Karpas-422 (cell line): ENCODE measurements around the gene AUP1. TPM values are rescaled to one million over a fixed set of nuclear protein-coding genes. Genes with fewer than 3 reads are reported as not detected.

ENCODE experiments used
- DNase-seq: peaks from one replicate; pipeline ENCODE4 v3.0.0-alpha.2; 2015
- H2AFZ ChIP-seq: fragments of 200-600 bp; sonication (generic); 2 replicates; pipeline ENCODE4 v1.6.1; 2014; ENCODE audit warnings: antibody characterized with exemption, low read length, mixed read lengths
- H3K27ac ChIP-seq: fragments of 200-600 bp; sonication (generic); 2 replicates; pipeline ENCODE4 v1.5.1; 2014; ENCODE audit warnings: mild to moderate bottlenecking, low read length, moderate library complexity
- H3K27me3 ChIP-seq: fragments of 200-600 bp; sonication (generic); 2 replicates; pipeline ENCODE4 v1.6.1; 2014; ENCODE audit warnings: low read length, mixed read lengths
- H3K36me3 ChIP-seq: fragments of 200-600 bp; sonication (generic); 2 replicates; pipeline ENCODE4 v1.6.1; 2014; ENCODE audit warnings: low read length, mixed read lengths; ENCODE audit not compliant: insufficient read depth
- H3K4me1 ChIP-seq: fragments of 200-600 bp; sonication (generic); 2 replicates; pipeline ENCODE4 v1.6.1; 2014; ENCODE audit warnings: mild to moderate bottlenecking, low read length, mixed read lengths
- H3K4me2 ChIP-seq: fragments of 200-600 bp; sonication (generic); 2 replicates; pipeline ENCODE4 v1.6.1; 2014; ENCODE audit warnings: low read length, low read depth, mild to moderate bottlenecking; ENCODE audit not compliant: poor library complexity, severe bottlenecking
- H3K4me3 ChIP-seq: fragments of 200-600 bp; sonication (generic); 2 replicates; pipeline ENCODE4 v1.5.1; 2014; ENCODE audit warnings: mild to moderate bottlenecking, antibody characterized with exemption, low read length, mixed read lengths
- H3K79me2 ChIP-seq: fragments of 200-600 bp; sonication (generic); 2 replicates; pipeline ENCODE4 v1.6.1; 2014; ENCODE audit warnings: mild to moderate bottlenecking, low read length, mixed read lengths
- H3K9ac ChIP-seq: fragments of 200-600 bp; sonication (generic); 2 replicates; pipeline ENCODE4 v1.6.0; 2014; ENCODE audit warnings: low read length
- H3K9me2 ChIP-seq: fragments of 200-600 bp; sonication (generic), shearing (Covaris generic); replicated peaks from 2 replicates; pipeline ENCODE4 v1.6.0; 2014; ENCODE audit warnings: mild to moderate bottlenecking, low read length, moderate library complexity; ENCODE audit not compliant: insufficient read depth
- H3K9me3 ChIP-seq: fragments of 300-700, 200-600 bp; sonication (generic); 2 replicates; pipeline ENCODE4 v1.6.1; 2014; ENCODE audit warnings: low read length, mixed read lengths
- H4K20me1 ChIP-seq: fragments of 200-600 bp; sonication (generic); 2 replicates; pipeline ENCODE4 v1.6.1; 2014; ENCODE audit warnings: mild to moderate bottlenecking, antibody characterized with exemption, low read length, low read depth; ENCODE audit not compliant: insufficient read depth
- total RNA-seq: library from RNA; depleted of rRNA; stranded (reverse); fragments of >200 nt; shearing (Covaris generic); gene quantifications from 2 replicates; pipeline ENCODE4 v1.2.3, GENCODE V29; 2014; ENCODE audit warnings: low replicate concordance

The AUP1 gene
- total RNA-seq, 1 experiment from 2014 or later, result 216 TPM

DNA sequence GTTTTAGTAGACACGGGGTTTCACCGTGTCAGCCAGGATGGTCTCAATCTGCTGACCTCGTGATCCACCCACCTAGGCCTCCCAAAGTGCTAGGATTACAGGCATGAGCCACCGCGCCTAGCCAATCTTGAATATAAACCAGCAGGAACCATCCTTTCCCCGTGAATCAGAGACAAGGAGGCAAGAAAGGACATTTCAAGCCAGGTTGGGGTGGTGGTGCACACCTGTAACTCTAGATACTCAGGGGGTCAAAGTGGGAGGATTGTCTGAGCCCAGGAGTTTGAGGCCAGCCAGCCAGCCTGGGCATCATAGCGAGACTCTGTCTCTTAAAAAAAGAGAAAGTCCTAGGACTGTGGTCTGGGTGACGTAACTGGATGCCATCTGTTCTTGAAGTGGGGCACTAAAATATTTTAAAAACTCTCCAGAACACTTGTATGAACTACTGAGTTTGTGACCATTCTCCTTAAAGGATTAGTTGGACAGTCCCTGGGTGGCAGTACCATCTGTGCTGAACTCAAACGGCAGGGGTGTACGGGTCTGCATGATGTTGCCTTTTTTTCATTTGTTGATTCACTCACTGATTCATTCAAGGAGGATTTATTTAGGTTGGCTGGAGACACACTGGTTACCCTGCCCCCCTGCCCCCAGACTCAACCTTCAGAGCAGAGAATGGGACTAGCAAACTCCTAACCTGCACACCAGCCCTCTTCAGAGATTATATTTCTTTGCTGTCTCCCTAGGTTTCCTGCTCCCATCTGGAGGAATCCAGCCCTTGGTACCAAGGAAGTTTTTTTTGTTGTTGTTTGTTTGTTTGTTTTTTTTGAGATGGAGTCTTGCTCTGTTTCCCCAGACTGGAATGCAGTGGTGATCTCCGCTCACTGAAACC lies 18.2 kb downstream of the AUP1 start:
- Histone ChIP-seq H4K20me1 (no peaks in the 10 kb centered on the region), H3K27me3 (no peaks in the 10 kb centered on the region), H3K36me3 (no peaks in the 10 kb centered on the region), H2AFZ (0 out of 2 replicates have a peak overlapping the region, but pooled peaks have one; percentile 22), H3K27ac (no peak overlapping the region), H3K9ac (no peak overlapping the region), H3K79me2 (peaks cover 7% of the 10 kb centered on the region), H3K4me3 (no peak overlapping the region), H3K9me3 (no peaks in the 10 kb centered on the region), H3K4me2 (no peak overlapping the region), H3K9me2 (no peaks in the 10 kb centered on the region), H3K4me1 (peaks cover 18% of the 10 kb centered on the region)
- DNase-seq, result no peak

DNA sequence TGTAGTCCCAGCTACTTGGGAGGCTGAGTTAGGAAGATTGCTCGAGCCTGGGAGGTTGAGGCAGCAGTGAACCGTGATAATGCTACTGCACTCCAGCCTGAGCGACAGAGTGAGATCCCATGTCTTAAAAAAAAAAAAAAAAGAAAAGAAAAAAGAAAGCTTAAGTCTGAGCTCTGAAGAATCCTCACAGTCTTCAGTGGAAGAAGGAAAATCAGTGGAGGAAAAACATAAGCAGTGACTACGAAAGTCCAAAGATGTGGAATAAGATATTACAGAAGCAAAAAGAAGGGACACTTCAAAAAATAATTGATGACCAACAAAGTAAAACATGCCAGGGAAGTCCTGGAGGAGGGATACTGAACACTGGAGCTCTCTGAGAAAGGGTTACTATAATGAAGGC lies 19.2 kb downstream of the AUP1 start:
- Histone ChIP-seq H3K36me3 (peaks cover 8% of the 10 kb centered on the region; the same call in 1 of the 2 replicates), H3K9me3 (no peaks in the 10 kb centered on the region), H3K27me3 (no peaks in the 10 kb centered on the region), H3K27ac (no peak overlapping the region), H3K9me2 (no peaks in the 10 kb centered on the region), H3K4me1 (peaks cover 29% of the 10 kb centered on the region), H3K9ac (no peak overlapping the region), H4K20me1 (no peaks in the 10 kb centered on the region), H3K79me2 (peaks cover 16% of the 10 kb centered on the region), H2AFZ (0 out of 2 replicates have a peak overlapping the region, but pooled peaks have one; percentile 7), H3K4me3 (no peak overlapping the region), H3K4me2 (no peak overlapping the region)
- no peak for DNase-seq

DNA sequence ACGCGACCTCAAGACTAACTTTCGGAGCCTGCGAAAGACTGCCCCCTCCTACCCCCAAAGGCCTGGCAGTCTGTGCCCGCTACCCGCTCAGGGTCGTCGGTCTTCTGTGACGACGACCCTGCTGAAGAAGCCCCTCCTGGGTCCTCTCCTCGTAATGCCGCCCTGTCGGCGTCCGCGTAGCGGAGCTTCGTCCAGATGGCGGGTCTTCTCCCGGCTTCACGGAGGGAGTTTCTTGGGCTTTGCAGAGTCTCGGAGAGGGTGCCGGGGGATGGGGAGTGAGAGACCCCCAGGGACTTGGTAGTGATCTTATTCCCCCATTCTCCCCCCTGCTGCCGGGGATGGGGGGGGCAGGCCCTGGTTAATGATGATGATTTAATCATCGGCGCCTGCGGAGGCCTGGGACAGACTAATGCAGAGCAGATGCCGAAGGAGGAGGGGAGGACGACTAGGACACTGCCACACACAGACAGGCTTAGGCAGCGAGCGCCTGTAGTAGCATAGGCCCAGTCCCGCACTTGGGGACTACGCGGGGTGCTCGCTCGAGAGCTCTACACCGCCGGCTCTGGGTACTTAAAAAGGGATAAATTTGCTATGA lies 21.5 kb downstream of the AUP1 start:
- Histone ChIP-seq H3K27ac (peak overlapping the region; percentile 88; the same call in 1 of the 2 replicates), H3K9me2 (no peaks in the 10 kb centered on the region), H3K79me2 (peaks cover 22% of the 10 kb centered on the region), H3K36me3 (peaks cover 9% of the 10 kb centered on the region; the same call in 1 of the 2 replicates), H4K20me1 (no peaks in the 10 kb centered on the region), H3K27me3 (no peaks in the 10 kb centered on the region), H3K4me2 (peak overlapping the region; percentile 89), H3K9ac (peak overlapping the region; percentile 89), H2AFZ (peak overlapping the region; percentile 60), H3K4me1 (peaks cover 46% of the 10 kb centered on the region), H3K9me3 (no peaks in the 10 kb centered on the region), H3K4me3 (peak overlapping the region; percentile 78)
- no peak for DNase-seq

DNA sequence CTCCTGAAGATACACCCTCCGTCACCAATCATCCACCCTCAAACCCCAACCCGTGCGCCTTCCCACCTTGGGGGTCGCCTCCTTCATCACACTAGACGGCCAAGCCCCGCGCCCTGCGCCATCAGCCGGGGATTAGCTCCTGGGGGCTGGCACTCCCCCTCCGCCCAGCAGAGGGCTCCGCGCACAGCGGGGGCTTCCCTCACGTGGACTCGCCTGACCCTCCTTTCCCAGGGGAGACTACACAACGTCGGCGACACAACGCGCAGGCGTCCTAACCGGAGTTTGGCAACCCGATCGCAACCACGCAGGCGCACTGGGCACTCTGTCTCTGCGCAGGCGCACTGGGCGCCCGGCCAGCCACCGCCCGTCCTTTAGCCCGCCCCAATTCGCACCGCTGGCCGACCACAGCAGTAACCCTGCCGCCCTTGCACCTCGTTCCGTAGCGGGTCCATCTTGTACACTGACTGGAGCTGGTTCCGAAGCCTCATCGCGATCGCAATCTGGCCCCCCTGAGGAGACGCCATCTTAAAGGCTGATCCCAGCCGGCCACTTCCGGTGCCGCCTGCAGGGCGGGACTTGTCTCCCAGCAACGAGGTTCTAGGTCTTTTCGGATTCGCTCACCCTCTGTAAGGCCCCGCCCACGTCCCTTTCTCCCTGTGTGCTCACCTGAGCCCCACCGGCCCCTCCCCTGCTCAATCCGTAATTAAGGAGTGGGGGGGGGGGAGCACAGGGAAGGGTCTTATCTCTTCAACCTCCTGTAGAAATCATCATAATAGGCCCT lies 22.2 kb downstream of the AUP1 start, which contains the start of gene PCGF1:
PCGF1 (minus strand) TSS at position 551 of the 781 bp plus-strand sequence; CDS start at position 524, 27 bp downstream.
- peak; percentile 100 for DNase-seq
- Histone ChIP-seq H2AFZ (peak within 1 kb of the TSS; percentile 88), H3K9me2 (no peaks in the 10 kb centered on the region), H3K79me2 (peaks cover 27% of the 10 kb centered on the region), H3K4me3 (peak within 1 kb of the TSS; percentile 78), H3K27ac (peak within 1 kb of the TSS; percentile 88), H3K9ac (peak within 1 kb of the TSS; percentile 89), H3K4me2 (peak within 1 kb of the TSS; percentile 89), H3K36me3 (peaks cover 9% of the 10 kb centered on the region; the same call in 1 of the 2 replicates), H3K9me3 (no peaks in the 10 kb centered on the region), H4K20me1 (no peaks in the 10 kb centered on the region), H3K4me1 (peaks cover 51% of the 10 kb centered on the region), H3K27me3 (no peaks in the 10 kb centered on the region)

DNA sequence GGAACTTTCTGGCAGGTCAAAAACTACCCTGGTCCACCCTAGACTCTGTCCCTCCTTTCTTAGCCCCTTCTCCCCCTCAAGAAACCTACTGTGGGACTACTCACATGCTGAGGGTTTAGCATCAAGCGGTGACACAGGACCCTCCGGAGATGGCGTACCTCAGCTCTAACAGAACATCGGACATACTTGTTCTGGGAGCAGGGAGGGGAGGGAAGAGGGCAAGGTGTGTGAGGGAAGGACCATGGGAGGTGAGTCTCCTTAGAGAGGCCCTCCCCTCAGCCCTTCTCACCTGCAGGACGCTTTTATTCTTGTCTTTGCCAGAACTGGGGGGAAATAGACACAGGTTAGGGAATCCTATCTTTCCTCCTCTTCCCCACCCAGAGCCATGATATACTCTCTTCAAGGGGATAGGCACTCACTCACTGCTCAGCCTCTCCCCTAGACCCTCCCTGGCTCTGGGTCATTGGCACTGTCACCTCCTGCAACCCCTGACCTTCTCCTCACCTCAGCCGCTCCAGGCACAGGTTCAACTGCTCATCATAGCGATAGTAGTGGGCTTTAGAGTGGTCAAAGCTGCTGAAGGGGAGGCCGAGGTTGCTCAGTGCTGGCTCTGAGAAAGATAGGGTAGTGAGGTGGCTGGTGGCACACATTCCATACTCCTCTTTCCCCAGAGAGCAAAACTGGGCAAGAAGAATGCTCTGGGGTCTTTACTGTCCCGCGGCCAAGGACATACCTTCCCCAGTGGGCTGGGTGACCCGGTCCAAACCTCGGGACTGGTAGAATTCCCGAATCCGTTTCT lies 23.9 kb downstream of the AUP1 start:
- no peaks in the 10 kb centered on the region for H4K20me1 ChIP-seq
- peaks cover 9% of the 10 kb centered on the region; the same call in 1 of the 2 replicates for H3K36me3 ChIP-seq
- no peaks in the 10 kb centered on the region for H3K9me3 ChIP-seq
- H3K4me1 ChIP-seq, result peaks cover 65% of the 10 kb centered on the region
- peak overlapping the region; percentile 89 for H3K4me2 ChIP-seq
- H3K27me3 ChIP-seq, result no peaks in the 10 kb centered on the region
- no peak overlapping the region for H2AFZ ChIP-seq
- H3K9me2 ChIP-seq, result no peaks in the 10 kb centered on the region
- no peak for DNase-seq
- H3K4me3 ChIP-seq, result peak overlapping the region; percentile 78
- H3K79me2 ChIP-seq, result peaks cover 33% of the 10 kb centered on the region
- H3K9ac ChIP-seq, result peak overlapping the region; percentile 89
- peak overlapping the region; percentile 69 for H3K27ac ChIP-seq

DNA sequence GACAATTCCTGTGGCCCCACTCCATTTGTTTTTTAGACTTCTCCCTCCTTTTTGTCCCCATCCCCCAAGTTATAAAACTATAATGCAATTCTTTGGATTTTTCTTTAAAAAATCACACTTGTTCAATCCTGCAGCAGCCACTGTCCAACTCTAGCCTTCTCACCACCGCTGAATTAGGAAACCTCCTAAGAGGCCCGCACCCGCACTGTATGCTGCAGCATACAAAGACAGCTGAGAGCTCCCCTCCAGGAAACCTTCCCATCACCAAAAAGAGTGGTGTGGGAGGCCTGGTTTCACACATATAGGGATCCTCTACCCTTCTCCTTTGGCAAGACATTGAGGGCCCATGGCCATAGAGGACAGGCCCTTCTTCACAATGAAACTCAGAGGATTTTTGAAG lies 24.9 kb downstream of the AUP1 start:
- H3K9me2 ChIP-seq, result no peaks in the 10 kb centered on the region
- H3K4me2 ChIP-seq, result peak overlapping the region; percentile 89
- peaks cover 65% of the 10 kb centered on the region for H3K4me1 ChIP-seq
- H3K27ac ChIP-seq, result peak overlapping the region; percentile 69
- no peak overlapping the region for H2AFZ ChIP-seq
- peaks cover 9% of the 10 kb centered on the region; the same call in 1 of the 2 replicates for H3K36me3 ChIP-seq
- no peaks in the 10 kb centered on the region for H3K9me3 ChIP-seq
- no peaks in the 10 kb centered on the region for H4K20me1 ChIP-seq
- peak overlapping the region; percentile 78; the same call in 1 of the 2 replicates for H3K4me3 ChIP-seq
- no peaks in the 10 kb centered on the region for H3K27me3 ChIP-seq
- H3K9ac ChIP-seq, result peak overlapping the region; percentile 89
- H3K79me2 ChIP-seq, result peaks cover 33% of the 10 kb centered on the region
- DNase-seq, result no peak
